Jurkat, Clone E6-1 (cell line): Measurements from ENCODE around the gene HMSD.

ENCODE experiments used
- DNase-seq: peaks from one replicate; pipeline ENCODE4 v3.0.0-alpha.2; 2011; ENCODE audit warnings: low read depth, low spot score
- H3K4me3 ChIP-seq: 2 replicates; pipeline ENCODE4 v1.5.1; 2011; ENCODE audit warnings: mild to moderate bottlenecking, low read length, control low read depth, moderate library complexity

The HMSD gene

DNA sequence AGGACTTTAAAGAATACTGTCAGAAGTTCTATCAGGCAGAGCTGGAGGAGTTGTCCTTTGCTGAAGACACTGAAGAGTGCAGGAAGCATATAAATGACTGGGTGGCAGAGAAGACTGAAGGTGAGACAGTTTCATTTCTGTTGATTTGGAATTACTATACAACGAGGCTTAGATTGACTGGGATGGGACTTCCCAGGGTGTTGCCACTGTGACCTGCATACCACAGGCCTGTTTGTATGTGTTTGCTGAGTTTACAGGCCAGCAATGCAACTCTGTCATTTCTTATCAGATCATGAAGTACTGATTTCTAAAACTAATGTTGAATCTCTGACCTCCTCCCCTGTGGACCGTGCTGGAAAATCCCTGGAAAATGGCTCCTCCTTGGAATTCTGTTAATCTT, 32.6 kb downstream of the HMSD start:
- no peak overlapping the region for H3K4me3 ChIP-seq
- no peak for DNase-seq

- no peak overlapping the region for H3K4me3 ChIP-seq
- no peak for DNase-seq
These were observed 33.3 kb downstream of the HMSD start for GRCh38 chr18:63982361-63982760.

DNA sequence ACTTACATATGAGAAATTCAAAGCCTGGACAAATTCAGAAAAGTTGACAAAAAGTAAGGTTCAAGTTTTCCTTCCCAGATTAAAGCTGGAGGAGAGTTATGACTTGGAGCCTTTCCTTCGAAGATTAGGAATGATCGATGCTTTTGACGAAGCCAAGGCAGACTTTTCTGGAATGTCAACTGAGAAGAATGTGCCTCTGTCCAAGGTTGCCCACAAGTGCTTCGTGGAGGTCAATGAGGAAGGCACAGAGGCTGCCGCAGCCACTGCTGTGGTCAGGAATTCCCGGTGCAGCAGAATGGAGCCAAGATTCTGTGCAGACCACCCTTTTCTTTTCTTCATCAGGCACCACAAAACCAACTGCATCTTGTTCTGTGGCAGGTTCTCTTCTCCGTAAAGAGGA, 37.8 kb downstream of the HMSD start:
- no peak for DNase-seq
- no peak overlapping the region for H3K4me3 ChIP-seq

GRCh38 chr18:63987743-63988142, 38.6 kb downstream of the HMSD start:
- no peak for DNase-seq
- H3K4me3 ChIP-seq: no peak overlapping the region

GRCh38 chr18:63992751-63993150, 43.6 kb downstream of the HMSD start:
- peak; percentile 95 for DNase-seq
- H3K4me3 ChIP-seq: no peak overlapping the region

DNA sequence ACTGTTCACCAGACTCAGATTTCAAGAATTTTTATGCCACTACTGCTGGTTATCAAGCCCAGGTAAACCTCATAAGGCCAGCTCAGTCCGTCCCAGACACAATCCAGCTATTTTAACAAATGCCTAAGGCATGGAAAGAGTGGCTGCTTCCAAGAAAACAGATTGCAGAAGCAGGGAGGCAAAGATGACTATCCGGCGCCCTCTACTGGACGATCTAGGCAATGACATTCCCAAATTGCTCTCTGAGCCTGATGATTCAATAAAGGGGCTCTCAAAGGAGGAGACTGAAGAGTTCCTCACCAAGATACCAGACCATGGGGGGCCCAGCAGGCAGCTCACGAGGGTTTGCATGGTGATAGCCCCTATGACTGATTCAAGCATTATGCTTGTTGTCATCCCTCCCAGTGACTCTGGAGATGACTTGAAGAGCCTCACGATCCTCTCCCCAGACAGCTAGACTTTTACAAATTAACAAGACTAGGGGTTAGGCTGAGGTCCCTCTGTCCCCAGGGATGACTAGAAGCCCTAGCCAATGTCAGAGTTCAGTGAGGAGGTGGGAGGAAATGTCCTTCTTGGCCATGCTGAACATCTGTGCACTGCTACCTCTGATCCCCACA, 45.8 kb downstream of the HMSD start:
- peak; percentile 62 for DNase-seq
- no peak overlapping the region for H3K4me3 ChIP-seq

DNA sequence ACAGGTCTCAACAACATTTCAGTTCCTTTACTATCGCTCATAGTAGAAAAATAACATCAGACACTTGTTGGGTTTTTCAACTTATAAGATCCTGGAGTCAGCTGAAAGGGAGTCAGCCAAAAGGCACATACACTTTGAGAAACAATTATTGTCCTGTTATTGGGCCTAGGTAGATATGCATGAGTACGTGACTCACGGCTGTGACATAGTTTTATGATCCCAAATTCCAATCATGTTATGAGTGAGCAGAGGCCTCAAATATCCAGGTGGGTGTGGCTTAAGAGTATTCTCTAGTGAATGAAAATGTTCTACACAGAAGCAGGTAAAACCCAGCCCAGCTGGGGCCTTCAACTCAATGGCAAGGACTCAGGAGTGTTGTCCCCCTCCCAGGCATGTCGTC, 47.9 kb downstream of the HMSD start:
- no peak overlapping the region for H3K4me3 ChIP-seq
- DNase-seq: no peak

GRCh38 chr18:63997606-63998005, 48.5 kb downstream of the HMSD start:
- no peak overlapping the region for H3K4me3 ChIP-seq
- no peak for DNase-seq

- no peak for DNase-seq
- no peak overlapping the region for H3K4me3 ChIP-seq
These were observed 50.8 kb downstream of the HMSD start for GRCh38 chr18:63999871-64000270.

GRCh38 chr18:64002581-64002980, 53.5 kb downstream of the HMSD start:
- H3K4me3 ChIP-seq: no peak overlapping the region
- DNase-seq: no peak

DNA sequence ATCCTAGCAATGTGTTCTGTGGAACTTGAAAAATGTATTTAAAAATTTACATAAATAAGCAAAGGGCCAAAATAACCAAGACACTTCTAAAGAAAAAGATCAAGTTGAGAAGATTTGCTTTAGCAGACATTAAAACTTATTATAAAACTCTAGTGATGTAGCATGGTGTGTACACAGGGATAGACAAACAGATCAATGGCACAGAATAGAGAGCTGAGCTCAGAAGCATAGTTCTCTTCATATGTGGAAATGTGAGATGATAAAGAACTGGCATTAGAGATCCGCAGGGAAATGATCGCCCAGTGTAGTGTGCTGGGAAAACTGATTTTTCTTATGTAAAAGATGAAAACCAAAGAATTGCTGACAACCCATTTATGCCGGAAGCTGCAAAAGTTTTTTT, 60.2 kb downstream of the HMSD start:
- DNase-seq: no peak
- H3K4me3 ChIP-seq: no peak overlapping the region
